Panc1 (cell line): ENCODE results near the gene DMRT3.

Source experiments
- TF ChIP-seq, protein P1 (sequence below): fragments of 450-650 bp; IDR thresholded peaks from 2 replicates; pipeline ENCODE4 v1.5.1; 2017; ENCODE audit warnings: mild to moderate bottlenecking
- TF ChIP-seq, protein P2 (sequence below), 2 experiments: IDR thresholded peaks; 2 replicates each; pipeline ENCODE4 v1.6.1; 2011 to 2012; ENCODE audit warnings: low read depth in 2 of 2, control low read depth in 1 of 2, low read length in 1 of 2, mild to moderate bottlenecking in 1 of 2, moderate library complexity in 1 of 2; ENCODE audit not compliant: insufficient read depth in 1 of 2

DNA sequence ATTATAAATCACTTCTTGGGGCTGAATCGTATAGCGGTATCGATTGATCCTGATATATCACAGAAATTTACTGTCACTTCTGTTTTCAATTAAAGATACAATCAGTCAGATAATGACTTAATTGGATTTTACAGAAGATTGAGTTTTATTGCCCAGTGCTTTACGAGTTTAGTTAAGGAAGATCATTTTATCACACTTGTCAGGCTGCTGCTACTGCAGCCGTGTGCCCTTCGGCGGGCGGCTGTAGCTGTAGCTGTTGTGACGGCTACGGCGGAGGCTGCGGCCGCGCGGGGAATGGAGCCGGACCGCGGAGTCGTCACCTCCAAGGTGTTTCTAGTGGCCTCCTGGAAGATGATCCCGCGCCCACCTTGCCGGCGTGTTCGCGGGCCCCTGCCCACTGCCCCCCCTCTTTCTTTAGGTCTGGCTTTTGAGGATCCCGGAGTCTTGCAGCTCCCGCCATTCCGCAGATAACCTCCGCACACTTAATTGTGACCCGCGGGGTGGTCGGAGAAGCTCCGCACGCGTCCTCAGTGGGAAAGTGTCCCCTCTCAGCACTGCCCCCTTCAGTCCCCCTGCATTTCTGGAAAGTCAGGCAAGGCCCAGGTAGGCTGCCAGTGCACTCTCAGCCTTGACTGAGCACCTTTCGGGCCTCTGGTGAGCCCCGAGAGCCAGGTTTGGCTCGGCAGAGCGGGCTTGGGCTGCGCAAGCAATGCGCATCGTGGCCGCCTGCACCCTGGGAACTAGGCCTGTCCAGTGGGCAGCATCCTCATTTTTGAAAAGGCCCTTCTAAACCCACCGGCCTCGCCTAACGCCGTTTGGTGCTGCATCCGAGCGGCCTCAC is 6.9 kb upstream of the DMRT3 start:
- TF ChIP-seq, protein P1, sequence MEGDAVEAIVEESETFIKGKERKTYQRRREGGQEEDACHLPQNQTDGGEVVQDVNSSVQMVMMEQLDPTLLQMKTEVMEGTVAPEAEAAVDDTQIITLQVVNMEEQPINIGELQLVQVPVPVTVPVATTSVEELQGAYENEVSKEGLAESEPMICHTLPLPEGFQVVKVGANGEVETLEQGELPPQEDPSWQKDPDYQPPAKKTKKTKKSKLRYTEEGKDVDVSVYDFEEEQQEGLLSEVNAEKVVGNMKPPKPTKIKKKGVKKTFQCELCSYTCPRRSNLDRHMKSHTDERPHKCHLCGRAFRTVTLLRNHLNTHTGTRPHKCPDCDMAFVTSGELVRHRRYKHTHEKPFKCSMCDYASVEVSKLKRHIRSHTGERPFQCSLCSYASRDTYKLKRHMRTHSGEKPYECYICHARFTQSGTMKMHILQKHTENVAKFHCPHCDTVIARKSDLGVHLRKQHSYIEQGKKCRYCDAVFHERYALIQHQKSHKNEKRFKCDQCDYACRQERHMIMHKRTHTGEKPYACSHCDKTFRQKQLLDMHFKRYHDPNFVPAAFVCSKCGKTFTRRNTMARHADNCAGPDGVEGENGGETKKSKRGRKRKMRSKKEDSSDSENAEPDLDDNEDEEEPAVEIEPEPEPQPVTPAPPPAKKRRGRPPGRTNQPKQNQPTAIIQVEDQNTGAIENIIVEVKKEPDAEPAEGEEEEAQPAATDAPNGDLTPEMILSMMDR = no peak
- TF ChIP-seq, protein P2, sequence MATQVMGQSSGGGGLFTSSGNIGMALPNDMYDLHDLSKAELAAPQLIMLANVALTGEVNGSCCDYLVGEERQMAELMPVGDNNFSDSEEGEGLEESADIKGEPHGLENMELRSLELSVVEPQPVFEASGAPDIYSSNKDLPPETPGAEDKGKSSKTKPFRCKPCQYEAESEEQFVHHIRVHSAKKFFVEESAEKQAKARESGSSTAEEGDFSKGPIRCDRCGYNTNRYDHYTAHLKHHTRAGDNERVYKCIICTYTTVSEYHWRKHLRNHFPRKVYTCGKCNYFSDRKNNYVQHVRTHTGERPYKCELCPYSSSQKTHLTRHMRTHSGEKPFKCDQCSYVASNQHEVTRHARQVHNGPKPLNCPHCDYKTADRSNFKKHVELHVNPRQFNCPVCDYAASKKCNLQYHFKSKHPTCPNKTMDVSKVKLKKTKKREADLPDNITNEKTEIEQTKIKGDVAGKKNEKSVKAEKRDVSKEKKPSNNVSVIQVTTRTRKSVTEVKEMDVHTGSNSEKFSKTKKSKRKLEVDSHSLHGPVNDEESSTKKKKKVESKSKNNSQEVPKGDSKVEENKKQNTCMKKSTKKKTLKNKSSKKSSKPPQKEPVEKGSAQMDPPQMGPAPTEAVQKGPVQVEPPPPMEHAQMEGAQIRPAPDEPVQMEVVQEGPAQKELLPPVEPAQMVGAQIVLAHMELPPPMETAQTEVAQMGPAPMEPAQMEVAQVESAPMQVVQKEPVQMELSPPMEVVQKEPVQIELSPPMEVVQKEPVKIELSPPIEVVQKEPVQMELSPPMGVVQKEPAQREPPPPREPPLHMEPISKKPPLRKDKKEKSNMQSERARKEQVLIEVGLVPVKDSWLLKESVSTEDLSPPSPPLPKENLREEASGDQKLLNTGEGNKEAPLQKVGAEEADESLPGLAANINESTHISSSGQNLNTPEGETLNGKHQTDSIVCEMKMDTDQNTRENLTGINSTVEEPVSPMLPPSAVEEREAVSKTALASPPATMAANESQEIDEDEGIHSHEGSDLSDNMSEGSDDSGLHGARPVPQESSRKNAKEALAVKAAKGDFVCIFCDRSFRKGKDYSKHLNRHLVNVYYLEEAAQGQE (IDR thresholded peaks at IDR 0.05; ENCODE audit: insufficient read depth in 1 of 2, low read depth in 2 of 2, low read length in 1 of 2) = no peak
